ENCODE measurements around the gene CYSTM1.

CYSTM1 gene

DNA sequence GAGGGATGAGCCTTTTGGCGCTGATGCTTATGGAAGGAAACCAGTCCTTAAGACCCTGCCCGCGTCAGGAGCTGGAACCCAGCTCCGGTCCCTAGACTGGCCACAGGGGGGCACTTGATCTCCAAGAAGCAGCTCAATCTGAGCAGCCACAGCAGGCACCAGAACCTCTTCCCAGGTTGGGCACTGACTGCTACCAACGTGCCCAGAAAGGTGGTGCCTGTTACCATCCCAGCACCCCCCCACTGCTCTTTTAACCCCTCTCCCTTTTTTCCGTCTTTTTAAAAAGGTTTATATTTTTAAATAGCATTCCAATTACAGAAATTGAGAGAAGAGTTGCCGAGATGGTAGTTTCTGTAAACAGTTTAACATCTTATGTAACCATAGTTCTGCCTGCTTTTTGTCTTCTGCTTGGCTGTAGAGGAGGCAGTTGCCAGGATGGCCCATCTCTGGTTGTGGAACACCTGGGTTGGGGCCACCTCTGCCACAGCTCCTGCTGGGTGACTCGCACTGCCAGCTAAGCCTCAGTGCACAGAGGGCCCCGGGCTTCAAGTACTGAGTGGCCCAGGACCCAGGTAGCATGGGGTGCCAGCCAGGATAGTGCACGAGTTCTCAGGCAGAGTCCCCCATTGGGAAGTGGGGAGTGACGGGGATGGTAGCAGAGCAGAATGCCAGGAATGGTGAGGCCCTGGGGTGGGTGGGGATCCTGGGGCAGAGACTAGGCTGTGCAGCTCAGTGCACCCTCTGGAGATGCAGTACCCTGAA is 65.1 kb downstream of the CYSTM1 start:
- peak; percentile 59 to 63 for DNase-seq

DNA sequence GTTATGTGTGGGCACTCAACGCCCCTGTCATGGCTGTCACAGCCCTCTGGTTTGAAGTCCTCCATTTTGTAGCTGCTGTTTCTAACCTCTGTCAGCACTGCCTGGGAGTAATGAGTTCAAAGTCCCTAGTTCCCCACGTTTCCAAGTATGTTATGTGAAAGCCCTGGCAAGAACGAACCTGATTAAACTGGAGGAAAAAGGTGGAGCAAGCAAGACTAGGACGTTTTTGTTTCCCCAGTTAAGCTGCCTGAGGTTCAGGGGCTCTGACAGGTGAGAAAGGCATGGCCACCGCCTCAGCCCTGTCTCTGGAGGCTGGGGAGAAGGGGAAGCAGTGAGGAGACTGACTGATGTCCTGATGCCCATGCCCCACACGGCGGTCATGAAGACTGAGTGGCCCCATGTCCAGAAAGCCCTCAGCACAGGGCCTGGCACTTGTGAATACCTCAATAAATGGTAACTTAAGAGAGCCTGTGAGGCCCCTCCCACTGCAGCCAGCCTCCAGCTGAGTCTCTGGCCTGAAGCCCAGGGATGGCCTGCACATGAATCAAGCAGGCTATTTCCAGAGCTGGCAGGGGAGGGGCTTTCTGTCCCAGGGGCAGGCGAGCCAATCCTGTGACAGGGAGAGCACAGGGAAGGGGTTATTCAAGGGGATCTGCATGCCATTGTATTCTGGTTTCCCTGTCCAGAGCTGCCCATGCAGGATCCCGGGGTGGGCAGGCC is 66.2 kb downstream of the CYSTM1 start:
- no peak for DNase-seq

DNA sequence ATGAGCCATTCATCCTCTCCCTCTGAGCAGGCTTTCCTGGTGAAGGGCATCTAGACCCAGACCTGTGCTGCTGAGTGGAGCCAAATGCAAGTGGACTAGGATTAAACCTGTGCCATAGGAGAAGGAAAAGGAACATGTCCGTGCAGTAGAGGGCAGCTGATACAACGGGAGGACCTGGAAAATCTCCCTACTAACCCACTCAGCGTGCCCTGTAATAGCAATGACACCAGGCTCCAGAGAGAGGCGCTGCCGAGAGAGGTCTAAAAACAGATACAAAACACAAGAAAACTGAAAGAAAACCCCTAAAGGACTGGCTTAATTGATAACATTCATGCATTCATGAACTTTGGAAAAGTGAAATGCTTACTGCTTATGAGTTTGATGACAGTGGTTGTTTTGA is 67.1 kb downstream of the CYSTM1 start:
- no peak for DNase-seq

DNA sequence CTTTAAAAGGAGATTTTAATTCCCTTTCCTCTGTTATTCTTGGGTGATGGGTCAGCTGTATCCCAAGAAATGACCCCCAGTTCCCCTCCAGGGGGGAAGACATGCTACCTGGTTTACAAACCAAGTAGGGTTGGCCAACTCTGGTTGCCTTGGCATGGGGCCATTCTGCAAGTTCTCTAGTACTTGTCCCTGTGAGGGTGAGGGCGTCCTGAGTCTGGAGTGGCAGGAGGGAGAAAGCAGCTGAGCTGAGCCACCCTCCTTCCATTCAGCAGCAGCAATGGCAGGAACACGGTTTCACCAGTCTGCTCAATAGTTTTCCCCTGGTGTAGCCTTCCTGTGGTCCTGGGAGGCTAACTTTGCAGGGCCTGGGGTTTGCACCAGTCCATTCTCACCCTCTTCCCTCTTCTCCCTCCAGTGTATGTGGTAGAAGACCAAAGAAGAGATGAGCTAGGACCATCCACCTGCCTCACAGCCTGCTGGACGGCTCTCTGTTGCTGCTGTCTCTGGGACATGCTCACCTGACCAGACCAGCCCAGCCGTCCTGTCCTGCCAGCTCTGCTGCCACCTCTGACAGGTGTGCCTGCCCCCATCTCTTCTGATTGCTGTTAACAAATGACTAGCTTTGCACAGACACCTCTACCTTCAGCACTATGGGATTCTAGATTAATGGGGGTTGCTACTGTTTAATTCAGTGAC is 68.0 kb downstream of the CYSTM1 start:
- no peak for DNase-seq

DNA sequence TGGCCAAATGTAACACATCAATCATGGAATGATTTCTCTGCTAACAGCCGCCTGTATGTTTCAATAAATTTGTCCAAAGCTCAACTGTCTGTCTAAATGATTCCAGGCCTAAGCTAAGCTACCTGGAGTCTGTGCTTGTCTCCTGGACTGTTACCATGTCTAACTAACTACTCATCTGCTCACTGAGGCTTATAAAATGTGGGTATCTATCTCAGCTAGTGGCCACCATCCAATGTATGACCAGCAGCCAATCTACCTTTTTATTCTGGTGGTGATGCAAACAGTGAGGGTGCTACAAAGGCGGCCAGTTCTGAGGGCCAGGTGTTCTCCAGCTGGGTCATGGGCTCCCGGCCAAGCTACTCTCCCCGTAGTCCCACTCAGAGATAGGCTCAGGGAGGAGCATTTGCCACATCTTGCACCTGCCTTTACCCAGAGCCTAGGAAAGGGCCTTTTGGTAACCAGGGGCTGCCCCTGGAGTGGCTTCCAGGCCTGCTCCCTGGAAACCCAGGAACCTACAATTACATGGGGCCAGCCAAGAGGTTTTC is 68.8 kb downstream of the CYSTM1 start:
- DNase-seq: no peak

DNA sequence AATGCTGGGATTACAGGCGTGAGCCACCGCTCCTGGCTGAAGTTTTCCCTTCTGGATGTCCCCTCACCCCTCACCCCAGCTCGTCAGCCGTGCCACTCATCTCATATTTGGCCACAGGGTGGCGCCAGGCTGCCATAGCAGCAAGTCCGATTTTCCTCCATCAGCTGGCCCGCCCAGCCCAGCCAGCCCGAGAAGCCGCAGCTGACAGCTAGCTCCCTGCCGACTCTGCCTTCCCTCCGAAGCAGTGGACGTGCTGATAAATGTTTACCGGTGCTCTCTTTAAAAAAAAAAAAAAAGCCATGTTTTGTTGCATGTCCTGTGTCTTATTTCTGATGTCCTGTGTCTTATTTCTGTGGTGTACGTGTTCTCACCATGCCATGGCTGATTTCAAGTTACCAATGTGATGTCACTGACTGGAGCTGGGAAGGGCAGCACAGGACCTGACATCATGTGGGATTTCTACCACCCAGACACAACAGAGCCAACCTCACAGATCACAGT is 69.6 kb downstream of the CYSTM1 start:
- DNase-seq: peak; percentile 77 to 78

DNA sequence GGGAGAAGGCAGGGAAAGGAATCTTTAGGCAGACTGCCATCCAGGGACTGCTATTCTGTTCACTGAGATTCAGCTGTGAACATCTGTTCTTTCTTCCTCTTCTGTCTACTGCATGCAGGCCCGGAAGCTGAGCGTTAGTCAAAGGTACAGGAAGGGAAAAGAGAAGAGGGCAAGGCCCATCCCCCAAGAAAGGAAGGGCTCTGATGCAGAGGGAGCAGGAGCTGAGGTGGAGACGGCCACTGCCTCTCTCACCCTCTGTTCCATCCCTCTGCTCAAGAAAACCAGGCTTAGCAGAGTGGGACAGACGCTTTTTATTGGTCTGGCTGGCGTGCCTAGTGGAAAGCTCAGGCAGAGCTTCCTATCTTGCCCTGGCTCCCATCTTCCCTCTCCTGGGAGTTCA is 70.4 kb downstream of the CYSTM1 start:
- DNase-seq: no peak

DNA sequence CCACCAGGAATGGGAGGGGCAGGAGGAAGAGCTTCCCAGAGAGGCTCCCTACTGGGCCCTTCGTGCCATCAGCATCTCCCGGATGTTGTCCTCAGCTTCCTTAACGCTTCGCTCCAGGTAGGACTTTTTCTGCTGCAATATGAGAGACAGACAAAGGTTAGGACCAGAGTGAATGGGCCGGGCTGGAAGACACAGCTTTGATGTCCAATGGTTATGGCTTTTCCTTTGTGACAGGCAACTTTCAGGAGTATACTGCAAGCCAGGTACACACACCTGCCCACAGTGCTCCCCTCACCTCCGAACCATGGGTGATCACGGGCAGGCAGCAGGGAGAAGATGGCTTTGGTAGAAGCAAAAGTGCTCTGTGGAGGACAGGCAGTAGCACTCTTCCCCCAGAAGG is 70.9 kb downstream of the CYSTM1 start:
- no peak for DNase-seq

DNA sequence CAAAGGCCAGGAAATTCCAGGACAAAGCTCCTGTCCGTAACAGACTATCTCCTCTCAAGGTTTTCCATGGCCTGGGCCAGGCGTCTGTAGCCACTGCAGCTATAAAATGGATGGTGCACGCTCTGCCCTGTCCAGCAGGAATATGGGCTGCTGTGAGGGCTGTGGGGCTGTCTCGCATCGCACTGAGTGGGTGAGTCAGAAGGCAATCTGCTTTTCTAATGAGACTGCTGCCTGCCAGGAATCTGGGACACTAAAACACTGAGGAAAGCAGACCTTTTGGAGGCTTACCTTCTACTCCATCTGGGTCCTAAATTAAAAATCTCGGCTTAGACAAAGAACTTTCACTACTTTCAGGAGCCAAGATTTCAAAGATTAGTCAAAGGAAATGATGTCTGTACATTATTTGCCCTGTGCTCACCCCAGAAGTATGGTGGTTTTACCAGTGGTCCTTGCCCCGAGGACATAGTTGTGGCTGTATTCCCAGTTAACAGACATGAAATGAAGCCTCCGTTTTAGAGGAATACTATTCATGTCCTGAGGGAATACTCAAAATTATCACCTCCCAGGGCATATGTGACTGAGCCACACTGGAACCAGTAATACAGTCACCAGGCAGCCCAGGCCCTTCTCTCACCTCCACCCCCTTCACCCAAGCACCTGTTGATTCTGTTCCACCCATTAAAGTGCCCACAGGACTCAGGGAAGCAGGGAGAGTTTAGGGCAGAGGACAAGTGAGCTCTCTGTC is 71.6 kb downstream of the CYSTM1 start:
- DNase-seq: no peak

DNA sequence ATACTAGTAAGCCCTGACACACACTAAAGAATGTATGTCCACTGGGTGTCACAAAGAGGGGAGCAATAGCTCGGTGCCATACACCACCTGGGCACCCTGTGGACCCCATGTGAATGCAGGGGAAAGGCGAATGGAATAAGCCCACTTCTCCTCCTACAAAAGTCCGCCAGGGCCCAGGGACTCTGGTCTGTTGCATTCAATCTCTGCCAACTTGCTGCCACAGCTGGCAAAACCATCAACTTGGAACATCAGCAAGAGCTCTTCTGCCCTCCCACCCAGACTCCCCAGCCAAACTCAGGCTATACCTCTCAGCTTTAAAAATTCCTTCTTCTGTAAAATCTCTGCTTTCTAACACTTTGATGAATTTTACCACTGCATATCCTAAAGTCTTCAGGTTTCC is 73.4 kb downstream of the CYSTM1 start:
- no peak for DNase-seq

DNA sequence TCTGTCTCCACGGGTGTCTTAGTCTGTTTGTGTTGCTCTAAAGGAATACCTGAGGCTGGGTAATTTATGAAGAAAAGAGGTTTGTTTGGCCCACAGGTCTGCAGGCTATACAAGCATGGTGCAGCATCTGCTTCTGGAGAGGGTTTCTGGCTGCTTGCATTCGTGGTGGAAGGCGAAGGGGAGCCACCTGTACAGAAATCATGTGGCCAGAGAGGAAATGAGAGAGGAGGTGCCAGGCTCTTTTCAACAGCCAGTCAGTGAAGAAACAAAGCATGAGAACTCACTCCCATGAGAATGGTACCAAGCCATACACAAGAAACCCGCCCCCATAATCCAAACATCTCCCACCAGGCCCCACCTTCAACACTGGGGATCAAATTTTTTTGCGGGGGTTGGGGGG is 74.5 kb downstream of the CYSTM1 start:
- no peak for DNase-seq

DNA sequence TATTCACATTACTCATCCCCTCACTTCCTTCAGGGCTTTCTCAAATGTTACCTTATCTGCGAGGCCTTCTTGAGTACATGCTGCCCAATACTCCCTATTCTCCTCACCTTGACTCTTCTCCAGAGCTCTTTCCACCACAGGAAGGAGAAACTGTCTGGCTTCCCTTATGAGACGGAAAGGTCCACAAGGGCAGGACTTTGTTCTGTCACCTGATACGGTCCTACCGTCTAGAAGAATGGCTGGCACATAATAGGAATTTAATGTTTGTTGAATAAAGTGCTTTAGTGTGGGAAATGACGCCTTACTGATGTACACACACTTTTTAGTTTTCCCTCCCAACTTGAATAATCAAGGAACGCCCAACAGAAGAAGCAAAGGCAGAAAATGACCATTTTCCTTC is 75.4 kb downstream of the CYSTM1 start:
- no peak for DNase-seq

DNA sequence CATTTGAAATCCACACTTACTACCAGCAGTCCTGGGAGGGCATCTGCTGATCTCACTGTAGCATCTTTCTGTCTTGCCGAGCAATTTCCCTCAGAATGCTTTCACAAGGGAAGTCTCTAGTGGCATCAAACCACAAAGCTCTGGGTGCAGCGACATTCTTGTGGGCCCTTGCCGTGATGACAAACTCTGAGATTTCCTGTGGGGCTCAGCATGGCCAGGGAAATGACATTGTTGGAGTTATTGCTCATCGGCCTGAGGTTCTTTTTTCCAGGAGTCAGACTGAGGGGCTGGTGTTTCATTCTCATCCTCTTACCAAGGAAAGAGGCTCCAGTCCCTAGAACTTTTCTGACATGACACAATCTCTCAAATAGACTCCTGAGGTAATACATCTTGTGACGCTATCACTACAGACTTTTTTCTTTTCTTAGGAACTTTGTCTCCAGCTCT is 76.6 kb downstream of the CYSTM1 start:
- peak; percentile 59 to 61 for DNase-seq

DNA sequence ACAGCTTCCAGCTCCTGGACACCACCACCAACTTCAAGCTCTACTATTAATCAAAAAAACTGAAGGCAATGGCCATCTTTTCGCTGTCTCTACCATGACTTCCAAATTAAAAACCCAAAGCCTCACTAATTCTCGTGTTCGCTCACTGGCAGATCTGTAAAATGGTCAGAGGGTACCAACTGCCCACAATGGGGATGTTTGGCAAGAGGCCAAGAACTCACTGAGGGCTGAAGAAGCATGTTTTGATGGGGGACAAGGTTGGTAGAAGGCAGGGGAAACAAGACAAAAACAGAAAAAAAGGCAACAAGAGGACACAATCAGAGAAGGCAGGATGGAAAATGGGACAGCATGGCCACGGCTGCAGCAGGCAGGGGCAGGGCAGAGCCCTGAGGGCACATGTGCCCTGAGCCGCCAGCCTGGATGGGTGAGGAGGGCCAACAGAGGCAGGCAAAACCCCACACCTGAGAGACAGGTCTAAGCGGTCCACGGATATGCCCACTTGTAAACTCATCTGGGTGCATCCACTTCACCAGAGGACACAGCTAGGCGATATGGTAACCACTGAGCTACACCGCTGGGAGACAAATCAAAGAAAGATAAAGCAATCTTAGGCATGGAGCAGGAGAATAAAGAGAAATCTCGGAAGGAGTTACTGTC is 77.6 kb downstream of the CYSTM1 start:
- no peak for DNase-seq

DNA sequence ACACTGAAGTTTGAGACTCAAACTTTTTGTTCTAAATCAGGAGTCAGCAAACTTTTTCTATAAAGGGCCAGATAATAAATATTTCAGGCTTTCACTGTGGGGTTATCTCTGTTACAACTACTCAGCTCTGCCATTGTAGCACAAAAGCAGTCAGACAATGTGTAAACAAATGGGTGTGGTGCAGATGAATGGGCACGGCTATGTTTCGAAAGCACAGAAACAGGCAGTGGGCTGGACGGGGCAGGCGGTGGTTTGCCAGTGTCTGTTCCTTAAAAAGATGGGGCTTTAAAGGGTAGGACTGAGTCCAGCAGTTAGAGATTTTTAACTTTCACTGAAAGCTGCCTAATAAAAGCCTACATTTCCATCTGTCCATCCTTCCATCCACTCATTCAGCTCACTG is 79.0 kb downstream of the CYSTM1 start:
- no peak for DNase-seq

DNA sequence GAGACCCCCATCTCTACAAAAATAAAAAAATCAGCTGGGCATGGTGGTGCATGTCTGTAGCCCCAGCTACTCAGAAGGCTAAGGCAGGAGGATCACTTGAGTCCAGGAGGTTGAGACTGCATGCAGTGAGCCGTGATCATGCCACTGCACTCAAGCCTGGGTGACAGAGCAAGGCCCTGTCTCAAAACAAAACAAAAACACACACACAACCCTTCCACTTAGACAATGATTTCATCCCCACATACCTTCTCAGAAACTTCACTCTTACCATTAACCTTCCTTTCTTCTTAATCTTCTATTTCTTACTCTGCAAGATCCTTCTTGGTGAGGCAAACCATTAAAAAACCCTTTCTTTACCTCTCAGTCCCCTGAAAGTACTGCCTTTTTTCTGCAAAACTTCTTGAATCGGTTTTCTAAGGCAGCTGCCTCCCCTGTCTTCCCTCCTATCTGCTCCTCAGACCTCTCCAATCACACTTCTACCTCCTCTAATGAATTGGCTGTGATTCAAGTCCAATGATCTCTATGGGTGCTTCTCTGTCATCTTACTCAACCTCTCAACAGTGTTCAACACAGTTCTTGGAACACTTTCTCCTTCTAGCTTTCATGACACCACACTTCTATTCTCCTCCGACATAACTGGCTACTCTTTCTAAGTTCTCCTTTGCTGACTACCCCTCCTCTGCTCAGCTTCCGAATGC is 80.6 kb downstream of the CYSTM1 start:
- DNase-seq: no peak

DNA sequence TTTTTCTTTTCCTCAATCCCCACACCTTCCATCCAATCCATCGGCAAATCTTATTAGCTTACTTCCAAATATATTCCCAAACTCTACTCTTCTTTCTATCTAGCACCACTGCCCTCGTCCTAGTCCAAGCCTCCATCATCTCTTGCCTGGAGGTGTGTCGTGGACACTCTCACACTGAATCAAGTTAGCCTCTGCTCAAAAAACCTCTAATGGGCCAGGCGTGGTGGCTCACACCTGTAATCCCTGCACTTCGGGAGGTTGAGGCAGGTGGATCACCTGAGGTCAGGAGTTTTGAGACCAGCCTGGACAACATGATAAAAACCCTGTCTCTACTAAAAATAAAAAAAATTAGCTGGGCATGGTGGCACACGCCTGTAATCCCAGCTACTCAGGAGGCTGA is 81.7 kb downstream of the CYSTM1 start:
- DNase-seq: no peak

DNA sequence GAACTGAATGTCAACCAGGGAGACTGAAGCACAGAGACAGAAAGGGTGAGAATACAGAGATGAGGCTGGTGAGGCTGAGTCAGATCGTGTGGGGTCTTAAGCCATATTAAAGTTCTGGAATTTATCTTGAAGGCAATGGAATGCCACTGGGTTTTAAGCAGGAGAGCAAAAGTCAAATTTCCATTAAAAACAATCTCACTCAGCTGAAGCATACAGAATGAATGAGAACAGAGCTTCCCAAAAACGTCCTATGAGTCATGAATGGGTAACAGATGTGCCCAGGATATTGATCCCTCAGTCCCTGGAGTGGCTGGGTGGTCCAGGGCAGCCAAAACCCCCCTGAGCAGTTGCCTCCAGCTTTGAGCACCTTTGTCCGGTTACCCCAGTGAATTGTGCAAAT is 83.0 kb downstream of the CYSTM1 start:
- DNase-seq: no peak

DNA sequence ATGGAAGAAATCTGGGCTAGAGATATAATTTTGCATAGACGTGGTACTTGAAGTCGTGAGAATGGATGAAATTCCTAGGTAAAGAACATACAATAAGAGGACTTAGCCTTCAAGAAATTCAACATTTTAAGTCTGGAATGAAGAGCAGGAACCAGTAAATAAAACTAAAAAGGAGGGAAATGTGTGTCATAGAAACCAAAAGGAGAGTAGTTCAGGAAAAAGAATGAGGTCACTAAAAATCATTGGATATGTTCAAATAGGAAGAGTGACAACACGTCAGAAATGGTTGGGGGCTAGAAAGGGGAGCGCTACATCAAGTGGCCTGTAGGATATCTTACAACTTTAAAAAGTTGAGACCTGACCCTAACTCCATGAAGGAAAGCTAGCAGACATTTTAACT is 83.9 kb downstream of the CYSTM1 start:
- no peak for DNase-seq

DNA sequence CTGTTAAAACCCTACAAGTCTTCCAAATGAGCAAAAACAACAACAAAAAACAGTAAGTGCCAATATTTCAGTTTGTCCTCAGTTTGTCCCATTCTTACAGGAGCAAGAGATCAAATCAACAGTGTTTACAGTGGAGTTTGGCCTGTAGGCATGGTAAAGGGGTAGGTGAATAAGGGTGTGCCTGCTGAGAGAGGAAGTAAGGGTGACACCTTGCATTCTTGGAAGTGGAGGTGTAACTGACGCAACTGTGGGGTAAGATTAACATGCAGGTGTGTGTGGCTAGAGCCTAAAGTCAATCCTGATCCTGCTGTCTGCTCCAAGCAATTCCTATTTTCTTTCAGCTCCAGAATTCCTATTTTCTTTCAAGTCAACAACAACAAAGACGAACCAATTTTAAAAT is 84.5 kb downstream of the CYSTM1 start:
- no peak for DNase-seq

DNA sequence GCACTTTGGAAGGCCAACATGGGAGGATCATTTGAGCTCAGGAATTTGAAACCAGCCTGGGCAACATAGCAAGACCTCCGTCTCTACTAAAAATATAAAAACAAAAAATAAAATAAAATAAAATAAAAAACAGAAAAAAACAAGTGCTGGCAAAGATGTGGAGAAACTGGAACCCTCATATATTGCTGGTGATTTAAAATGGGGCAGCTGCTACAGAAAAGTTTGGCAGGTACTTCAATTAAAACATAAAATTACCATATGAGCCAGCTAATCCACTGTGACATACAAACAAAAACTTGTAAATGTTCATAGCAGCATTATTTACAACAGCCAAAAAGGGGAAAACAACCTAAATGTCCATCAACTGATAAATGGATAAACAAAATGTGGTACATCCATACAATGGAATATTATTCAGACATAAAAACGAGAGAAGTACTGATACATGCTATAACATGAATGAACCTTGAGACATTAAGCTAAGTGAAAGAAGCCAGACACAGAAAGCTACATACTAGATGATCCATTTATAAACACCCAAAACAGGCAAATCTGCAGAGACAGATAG is 85.2 kb downstream of the CYSTM1 start:
- DNase-seq: no peak
